Measurements from ENCODE around the gene NAA25. TPM values are rescaled to one million over a fixed set of nuclear protein-coding genes. Genes with fewer than 3 reads are reported as not detected.

NAA25 gene
- total and polyA plus RNA-seq, 2 of the 4 experiments (the other 2 are of a cell fraction): 10.3 to 25.5 TPM

- no peak overlapping the region for H2AK9ac ChIP-seq (replicated peaks; ENCODE audit: low read depth, low read length, poor library complexity)
- no peak overlapping the region for H3K14ac ChIP-seq (replicated peaks; ENCODE audit: low read depth, low read length)
- H4K8ac ChIP-seq (ENCODE audit: low read depth in 2 of 2, low read length in 2 of 2): no peak overlapping the region
- DNase-seq: peak; percentile 69
- H3K9me3 ChIP-seq (ENCODE audit: control insufficient read depth, insufficient read depth, low read length): no peaks in the 10 kb centered on the region
- no peaks in the 10 kb centered on the region for H3K9me1 ChIP-seq (ENCODE audit: insufficient read depth, low read length)
- no peak overlapping the region for H2AFZ ChIP-seq (replicated peaks; ENCODE audit: low read length, poor library complexity)
- H3K27ac ChIP-seq (ENCODE audit: insufficient read depth, low read length): no peak overlapping the region
- ChIA-PET CTCF (no interaction called here), POLR2A (ENCODE audit: unreplicated experiment) (no interaction called here)
- in situ Hi-C loops (cut with MboI; ENCODE audit: low sequenced_read_pairs) (no loop called here), intact Hi-C loops (cut with micrococcal nuclease) (no loop called here), dilution Hi-C loops (cut with HindIII; ENCODE audit: low sequenced_read_pairs, unreplicated experiment) (no loop called here)
- no peaks in the 10 kb centered on the region for H3K36me3 ChIP-seq (ENCODE audit: control insufficient read depth, insufficient read depth, low read length)
- no peak overlapping the region for H2BK15ac ChIP-seq (ENCODE audit: low read depth, low read length)
- no peak overlapping the region for H3K4me3 ChIP-seq (ENCODE audit: insufficient read depth, low read depth, low read length)
- no peak overlapping the region for H2BK120ac ChIP-seq (ENCODE audit: low read depth, low read length)
- H3K4ac ChIP-seq (ENCODE audit: low read depth, low read length): no peak overlapping the region
- H4K5ac ChIP-seq (ENCODE audit: low read depth, low read length): no peak overlapping the region
- H4K91ac ChIP-seq (ENCODE audit: insufficient read depth, low read depth, low read length): no peak overlapping the region
- no peaks in the 10 kb centered on the region for H3K27me3 ChIP-seq (ENCODE audit: control insufficient read depth, insufficient read depth, low read length)
- H3K18ac ChIP-seq (ENCODE audit: low read depth, low read length): no peak overlapping the region
- H3K4me1 ChIP-seq (ENCODE audit: control insufficient read depth, insufficient read depth, low read length): no peaks in the 10 kb centered on the region
- TF ChIP-seq CTCF (conservative IDR thresholded peaks at IDR 0.05; ENCODE audit: low read depth, low read length) (no peak), MAFK (IDR thresholded peaks at IDR 0.05; ENCODE audit: low read depth, low read length) (no peak), FOS (IDR thresholded peaks at IDR 0.05; ENCODE audit: low read depth, low read length) (no peak), NFE2L2 (IDR thresholded peaks at IDR 0.05; ENCODE audit: low read depth, low read length) (no peak), MAZ (IDR thresholded peaks at IDR 0.05; ENCODE audit: borderline replicate concordance, low read depth, low read length) (no peak), SMC3 (IDR thresholded peaks at IDR 0.05; ENCODE audit: low read depth, low read length) (no peak), RAD21 (IDR thresholded peaks at IDR 0.05; ENCODE audit: low read length) (no peak), RFX5 (IDR thresholded peaks at IDR 0.05; ENCODE audit: low read depth, low read length) (no peak), MXI1 (IDR thresholded peaks at IDR 0.05; ENCODE audit: borderline replicate concordance, low read depth, low read length) (no peak), BHLHE40 (IDR thresholded peaks at IDR 0.05; ENCODE audit: low read depth, low read length) (no peak), POLR2A (IDR thresholded peaks at IDR 0.05; ENCODE audit: low read depth, low read length) (no peak), ELK1 (IDR thresholded peaks at IDR 0.05; ENCODE audit: borderline replicate concordance, low read depth, low read length) (no peak), USF2 (IDR thresholded peaks at IDR 0.05; ENCODE audit: low read depth, low read length) (no peak), RCOR1 (IDR thresholded peaks at IDR 0.05; ENCODE audit: insufficient replicate concordance, low read length) (no peak), CHD1 (IDR thresholded peaks at IDR 0.05; ENCODE audit: low read depth, low read length) (no peak)
- no peak overlapping the region for H3K23ac ChIP-seq (ENCODE audit: low read depth, low read length)
- H3K4me2 ChIP-seq (ENCODE audit: low read depth, low read length): no peak overlapping the region
- H2BK20ac ChIP-seq (ENCODE audit: low read depth, low read length): no peak overlapping the region
- no peaks in the 10 kb centered on the region for H3K79me1 ChIP-seq (ENCODE audit: low read depth in 1 of 2, low read length in 2 of 2)
- ATAC-seq (ENCODE audit: low read depth): peak; percentile 29
- no peak overlapping the region for H2BK5ac ChIP-seq (ENCODE audit: low read depth, low read length, poor library complexity, severe bottlenecking)
- no peak overlapping the region for H2AK5ac ChIP-seq (ENCODE audit: low read depth, low read length)
- no peak overlapping the region for H3K9ac ChIP-seq (ENCODE audit: low read depth, low read length)
- no peak overlapping the region for H3K56ac ChIP-seq (ENCODE audit: extremely low read depth, insufficient read depth, low read length)
- BruUV-seq (replicated peaks): no TSS peak
- no peaks in the 10 kb centered on the region for H4K20me1 ChIP-seq (ENCODE audit: insufficient read depth, low read length)
- WGBS, 2 experiments (ENCODE audit: extremely low coverage in 2 of 2, insufficient read length in 1 of 2): no CpG with 5 or more reads among the region's 4 CpGs
Observed at GRCh38 chr12:111991946-111992345, 116.6 kb downstream of the NAA25 start.

Data from IMR-90 (cell line).